Neural cell (in vitro differentiated cells): ENCODE results near the gene GJB3. TPM values are rescaled to one million over a fixed set of nuclear protein-coding genes. Genes with fewer than 3 reads are reported as not detected.

Source experiments
- H2AFZ ChIP-seq: fragments of 200-600, 300-800 bp; sonication (generic), shearing (Covaris generic); 2 replicates; pipeline ENCODE4 v1.6.0; 2014; ENCODE audit warnings: low read depth, mild to moderate bottlenecking, antibody characterized with exemption, low read length, moderate library complexity
- H3F3A ChIP-seq: fragments of 200-600 bp; shearing (Covaris generic); 2 replicates; pipeline ENCODE4 v1.6.1; 2016; ENCODE audit warnings: mild to moderate bottlenecking, moderate library complexity, mixed read lengths, antibody characterized with exemption, low read length; ENCODE audit not compliant: insufficient read depth, poor library complexity, severe bottlenecking
- H3K27ac ChIP-seq: fragments of 200-600, 300-800 bp; sonication (generic), shearing (Covaris generic); 2 replicates; pipeline ENCODE4 v1.5.1; 2014; ENCODE audit warnings: mild to moderate bottlenecking, low read length, moderate library complexity
- H3K27me3 ChIP-seq: fragments of 300-800, 200-600 bp; sonication (generic), shearing (Covaris generic); 2 replicates; pipeline ENCODE4 v1.6.0; 2014; ENCODE audit warnings: mild to moderate bottlenecking, low read depth, low read length, moderate library complexity; ENCODE audit not compliant: insufficient read depth
- H3K36me3 ChIP-seq: fragments of 300-800, 200-600 bp; sonication (generic), shearing (Covaris generic); 2 replicates; pipeline ENCODE4 v1.5.1; 2014; ENCODE audit warnings: mild to moderate bottlenecking, antibody characterized with exemption, low read length, moderate library complexity; ENCODE audit not compliant: insufficient read depth
- H3K4me2 ChIP-seq: fragments of 300-800, 200-600 bp; sonication (generic), shearing (Covaris generic); 2 replicates; pipeline ENCODE4 v1.6.0; 2014; ENCODE audit warnings: mild to moderate bottlenecking, low read length
- H3K4me3 ChIP-seq: fragments of 300-800, 200-600 bp; sonication (generic), shearing (Covaris generic); 2 replicates; pipeline ENCODE4 v1.5.1; 2014; ENCODE audit warnings: mild to moderate bottlenecking, low read length, moderate library complexity
- H3K79me2 ChIP-seq: fragments of 200-600 bp; shearing (Covaris generic); replicated peaks from 2 replicates; pipeline ENCODE4 v1.6.0; 2014; ENCODE audit warnings: mild to moderate bottlenecking, low read length, moderate library complexity; ENCODE audit not compliant: insufficient read depth
- H3K9ac ChIP-seq: fragments of 300-800, 200-600 bp; sonication (generic), shearing (Covaris generic); 2 replicates; pipeline ENCODE4 v1.6.1; 2016; ENCODE audit warnings: mild to moderate bottlenecking, low read length, mixed read lengths
- H3K9me2 ChIP-seq: fragments of 200-600 bp; shearing (Covaris generic); 2 replicates; pipeline ENCODE4 v1.6.1; 2016; ENCODE audit warnings: mild to moderate bottlenecking, low read length, mixed read lengths; ENCODE audit not compliant: insufficient read depth
- H3K9me3 ChIP-seq: fragments of 200-600, 300-800 bp; sonication (generic), shearing (Covaris generic); 2 replicates; pipeline ENCODE4 v1.6.1; 2016; ENCODE audit warnings: mild to moderate bottlenecking, mixed run types, low read length, moderate library complexity, mixed read lengths
- H4K20me1 ChIP-seq: fragments of 200-600 bp; shearing (Covaris generic); 2 replicates; pipeline ENCODE4 v1.6.1; 2016; ENCODE audit warnings: mild to moderate bottlenecking, mixed run types; ENCODE audit not compliant: insufficient read depth
- CTCF ChIP-seq: fragments of 450-650 bp; IDR thresholded peaks from 2 replicates; pipeline ENCODE4 v1.5.1; 2014; ENCODE audit warnings: antibody characterized with exemption, mild to moderate bottlenecking, moderate library complexity; ENCODE audit not compliant: poor library complexity, severe bottlenecking
- EP300 ChIP-seq: fragments of 450-650 bp; conservative IDR thresholded peaks from 2 replicates; pipeline ENCODE4 v1.6.1; 2014; ENCODE audit warnings: antibody characterized with exemption, mild to moderate bottlenecking, moderate library complexity; ENCODE audit not compliant: poor library complexity, severe bottlenecking
- EZH2 ChIP-seq: fragments of 200-600, 300-800 bp; shearing (Covaris generic), sonication (generic); IDR thresholded peaks from 2 replicates; pipeline ENCODE4 v1.6.1; 2014; ENCODE audit warnings: antibody characterized with exemption, low read length, borderline replicate concordance, mild to moderate bottlenecking; ENCODE audit not compliant: insufficient read depth, poor library complexity, severe bottlenecking
- MXI1 ChIP-seq: fragments of 450-650 bp; conservative IDR thresholded peaks from 2 replicates; pipeline ENCODE4 v1.6.1; 2014; ENCODE audit warnings: antibody characterized with exemption, mild to moderate bottlenecking; ENCODE audit not compliant: poor library complexity, severe bottlenecking
- POLR2AphosphoS5 ChIP-seq: IDR thresholded peaks from 2 replicates; pipeline ENCODE4 v1.6.1; 2012
- RAD21 ChIP-seq: fragments of 450-650 bp; conservative IDR thresholded peaks from 2 replicates; pipeline ENCODE4 v1.6.1; 2014; ENCODE audit warnings: antibody characterized with exemption, mild to moderate bottlenecking, moderate library complexity
- REST ChIP-seq: IDR thresholded peaks from 2 replicates; pipeline ENCODE4 v1.6.1; 2012; ENCODE audit warnings: borderline replicate concordance
- SMC3 ChIP-seq: fragments of 450-650 bp; conservative IDR thresholded peaks from 2 replicates; pipeline ENCODE4 v1.6.1; 2014; ENCODE audit warnings: antibody characterized with exemption, mild to moderate bottlenecking, moderate library complexity; ENCODE audit not compliant: poor library complexity
- TAF1 ChIP-seq: IDR thresholded peaks from 2 replicates; pipeline ENCODE4 v1.6.1; 2012; ENCODE audit warnings: low read depth
- polyA plus RNA-seq: library from polyadenylated mRNA; depleted of rRNA; stranded (reverse); fragments of >200 nt; gene quantifications from 2 replicates; pipeline ENCODE4 v1.2.3, GENCODE V29; 2014

Gene GJB3
- polyA plus RNA-seq, 1 donor from 2014 or later, result not detected

- TF ChIP-seq MXI1 (no peak), TAF1 (no peak), EP300 (no peak), CTCF (no peak), RAD21 (no peak), REST (no peak), EZH2 (no peak), SMC3 (no peak), POLR2AphosphoS5 (no peak)
- no peaks in the 10 kb centered on the region for H3K9me3 ChIP-seq
- no peak overlapping the region for H2AFZ ChIP-seq
- no peaks in the 10 kb centered on the region for H3K9me2 ChIP-seq
- H3K9ac ChIP-seq, result no peak overlapping the region
- H3K4me3 ChIP-seq, result no peak overlapping the region
- no peak overlapping the region for H3K27ac ChIP-seq
- no peak overlapping the region for H3K4me2 ChIP-seq
- no peaks in the 10 kb centered on the region for H3K79me2 ChIP-seq
- H3F3A ChIP-seq, result no peaks in the 10 kb centered on the region
- peaks cover 33% of the 10 kb centered on the region for H3K27me3 ChIP-seq
- no peaks in the 10 kb centered on the region for H4K20me1 ChIP-seq
- no peaks in the 10 kb centered on the region for H3K36me3 ChIP-seq
Measured at GRCh38 chr1:34777519-34778321, 3.3 kb upstream of the GJB3 start.

- TF ChIP-seq MXI1, result no peak
- TF ChIP-seq POLR2AphosphoS5, result no peak
- no peak for TF ChIP-seq SMC3
- TF ChIP-seq REST, result no peak
- no peak for TF ChIP-seq EP300
- Histone ChIP-seq H3K36me3 (no peaks in the 10 kb centered on the region), H3K27ac (no peak overlapping the region), H3K9me2 (no peaks in the 10 kb centered on the region), H3K9me3 (no peaks in the 10 kb centered on the region), H4K20me1 (no peaks in the 10 kb centered on the region), H3F3A (no peaks in the 10 kb centered on the region), H3K79me2 (no peaks in the 10 kb centered on the region), H2AFZ (no peak overlapping the region), H3K27me3 (peaks cover 40% of the 10 kb centered on the region), H3K4me3 (no peak overlapping the region), H3K4me2 (no peak overlapping the region), H3K9ac (no peak overlapping the region)
Measured at GRCh38 chr1:34778381-34778780, 2.6 kb upstream of the GJB3 start.
